Superior temporal gyrus (tissue), 1 donor: Measurements from ENCODE around the gene COX17.

ENCODE experiments used
- DNase-seq: peaks from one replicate; pipeline ENCODE4 v3.0.0-alpha.2; 2016; ENCODE audit errors: extremely low spot score

The COX17 gene

GRCh38 chr3:119624002-119624720 is 53.0 kb downstream of the COX17 start:
- DNase-seq = no peak

DNA sequence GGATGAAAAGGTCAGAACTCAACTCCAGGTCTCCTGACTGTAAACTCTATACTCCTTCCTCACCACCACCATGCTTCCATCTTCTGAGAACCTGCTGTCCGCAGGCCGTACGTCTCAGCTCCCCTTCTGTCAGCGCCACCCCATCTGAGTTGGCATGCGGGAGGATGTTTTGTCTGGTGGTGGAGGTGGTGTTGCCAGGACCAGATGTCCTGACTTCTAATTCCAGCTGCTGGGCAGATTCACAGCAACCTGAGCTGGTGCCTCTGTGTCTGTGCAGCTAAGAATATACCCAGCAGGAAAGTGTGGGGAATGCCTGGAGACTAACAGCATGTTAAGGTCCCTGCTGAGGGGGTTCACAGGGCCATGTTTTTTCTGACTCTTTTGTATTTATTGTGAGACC is 56.3 kb downstream of the COX17 start:
- DNase-seq = no peak
